ENCODE measurements around the gene AP3B2. TPM values are rescaled to one million over a fixed set of nuclear protein-coding genes. Genes with fewer than 3 reads are reported as not detected.
A peak's percentile ranks its signal among the peaks of the same experiment; 100 is the strongest.

AP3B2 gene
- total RNA-seq, 1 donor from 2014 or later, result not detected

DNA sequence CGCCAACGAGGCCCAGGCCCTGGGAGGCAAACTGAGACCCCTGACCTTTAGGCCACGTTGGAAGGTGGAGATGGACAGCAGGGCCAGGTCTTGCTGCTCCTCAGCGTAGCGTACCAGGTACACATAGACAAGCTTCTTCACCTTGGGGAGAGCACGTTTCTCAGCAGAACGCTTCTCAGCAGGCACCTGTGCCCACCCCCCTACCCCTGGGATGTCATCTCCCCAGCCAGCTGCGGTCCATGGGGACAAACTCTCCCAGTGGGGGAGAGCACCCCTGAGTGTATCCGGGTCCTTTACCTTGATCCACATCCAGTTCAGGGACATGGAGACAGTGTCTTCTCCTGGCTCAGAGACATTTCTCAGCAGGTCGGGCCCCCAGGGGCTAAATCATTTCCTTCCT lies 21.0 kb downstream of the AP3B2 start:
- H3K27ac Mint-ChIP-seq, result no peak overlapping the region
- intact Hi-C loops (cut with micrococcal nuclease), result no loop called here
- H3K4me1 Mint-ChIP-seq (ENCODE audit: low read depth), result no peaks in the 10 kb centered on the region
- no peaks in the 10 kb centered on the region for H3K36me3 Mint-ChIP-seq (ENCODE audit: low read depth)
- H3K27me3 Mint-ChIP-seq (ENCODE audit: low read depth), result peaks cover 5% of the 10 kb centered on the region
- no peak for DNase-seq (ENCODE audit: low spot score)
- H3K9me3 Mint-ChIP-seq, result no peaks in the 10 kb centered on the region
- H3K4me3 Mint-ChIP-seq (ENCODE audit: low read depth), result no peak overlapping the region

DNA sequence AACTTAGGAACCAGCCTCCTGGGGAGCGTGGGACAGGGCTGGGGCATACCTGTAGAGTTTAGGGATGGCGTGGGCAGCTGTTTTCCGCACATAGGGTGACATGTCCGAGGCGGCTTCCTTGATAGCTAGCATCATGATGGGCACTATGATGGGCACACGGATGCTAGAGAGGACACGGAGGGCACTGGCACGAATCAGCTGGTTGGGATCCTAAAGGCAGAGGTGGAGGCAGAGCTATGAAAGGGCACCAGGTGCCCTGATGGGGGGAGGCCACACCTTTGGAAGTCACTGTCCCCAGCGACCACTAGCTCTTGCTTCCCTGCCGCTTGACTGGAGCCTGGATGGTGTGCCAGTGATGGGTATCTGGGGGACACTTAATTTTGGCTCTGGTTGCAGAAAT lies 28.3 kb downstream of the AP3B2 start:
- Mint-ChIP-seq H3K27ac (no peak overlapping the region), H3K36me3 (ENCODE audit: low read depth) (no peaks in the 10 kb centered on the region), H3K4me1 (ENCODE audit: low read depth) (peaks cover 7% of the 10 kb centered on the region), H3K27me3 (ENCODE audit: low read depth) (peaks cover 28% of the 10 kb centered on the region), H3K9me3 (no peaks in the 10 kb centered on the region), H3K4me3 (ENCODE audit: low read depth) (peak overlapping the region; percentile 69)
- DNase-seq (ENCODE audit: low spot score), result no peak
- intact Hi-C loops (cut with micrococcal nuclease), result no loop called here

GRCh38 chr15:82680200-82681102 lies 29.2 kb downstream of the AP3B2 start:
- peak overlapping the region; percentile 69 for H3K4me3 Mint-ChIP-seq (ENCODE audit: low read depth)
- no peak overlapping the region for H3K27ac Mint-ChIP-seq
- H3K27me3 Mint-ChIP-seq (ENCODE audit: low read depth), result peaks cover 25% of the 10 kb centered on the region
- intact Hi-C loops (cut with micrococcal nuclease), result no loop called here
- peak; percentile 49 for DNase-seq (ENCODE audit: low spot score)
- peaks cover 7% of the 10 kb centered on the region for H3K4me1 Mint-ChIP-seq (ENCODE audit: low read depth)
- no peaks in the 10 kb centered on the region for H3K36me3 Mint-ChIP-seq (ENCODE audit: low read depth)
- no peaks in the 10 kb centered on the region for H3K9me3 Mint-ChIP-seq

DNA sequence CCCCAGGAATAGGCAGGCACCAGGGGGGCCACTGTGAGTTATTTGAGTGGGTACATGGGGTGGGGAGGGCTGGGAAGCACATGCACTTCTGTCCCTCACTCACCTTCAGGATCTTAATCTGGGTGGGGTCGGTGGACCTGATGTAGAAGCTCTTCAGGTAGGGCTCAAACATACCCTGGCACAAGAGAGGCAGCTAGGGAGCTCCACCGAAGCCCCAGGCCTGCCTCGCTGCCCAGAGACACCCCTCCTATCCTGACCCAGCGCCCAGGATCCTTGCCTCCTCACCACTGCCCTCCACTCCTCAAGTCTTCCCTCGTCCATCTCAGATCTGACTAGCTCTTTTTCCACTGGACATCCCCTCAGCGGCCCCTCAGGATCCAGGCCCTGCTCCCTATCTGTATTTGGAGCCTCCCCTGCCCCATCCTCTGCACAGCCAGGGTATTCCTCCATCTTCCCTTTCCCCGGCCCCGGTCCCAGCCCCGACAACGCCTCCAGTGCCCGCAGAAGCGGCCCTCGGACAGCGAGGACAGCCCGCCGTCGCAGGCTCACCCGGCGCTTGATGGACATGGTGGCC lies 30.0 kb downstream of the AP3B2 start:
- Mint-ChIP-seq H3K27ac (no peak overlapping the region), H3K4me3 (ENCODE audit: low read depth) (peak overlapping the region; percentile 67), H3K4me1 (ENCODE audit: low read depth) (peaks cover 7% of the 10 kb centered on the region), H3K36me3 (ENCODE audit: low read depth) (no peaks in the 10 kb centered on the region), H3K27me3 (ENCODE audit: low read depth) (peaks cover 27% of the 10 kb centered on the region), H3K9me3 (no peaks in the 10 kb centered on the region)
- no peak for DNase-seq (ENCODE audit: low spot score)
- intact Hi-C loops (cut with micrococcal nuclease), result no loop called here

DNA sequence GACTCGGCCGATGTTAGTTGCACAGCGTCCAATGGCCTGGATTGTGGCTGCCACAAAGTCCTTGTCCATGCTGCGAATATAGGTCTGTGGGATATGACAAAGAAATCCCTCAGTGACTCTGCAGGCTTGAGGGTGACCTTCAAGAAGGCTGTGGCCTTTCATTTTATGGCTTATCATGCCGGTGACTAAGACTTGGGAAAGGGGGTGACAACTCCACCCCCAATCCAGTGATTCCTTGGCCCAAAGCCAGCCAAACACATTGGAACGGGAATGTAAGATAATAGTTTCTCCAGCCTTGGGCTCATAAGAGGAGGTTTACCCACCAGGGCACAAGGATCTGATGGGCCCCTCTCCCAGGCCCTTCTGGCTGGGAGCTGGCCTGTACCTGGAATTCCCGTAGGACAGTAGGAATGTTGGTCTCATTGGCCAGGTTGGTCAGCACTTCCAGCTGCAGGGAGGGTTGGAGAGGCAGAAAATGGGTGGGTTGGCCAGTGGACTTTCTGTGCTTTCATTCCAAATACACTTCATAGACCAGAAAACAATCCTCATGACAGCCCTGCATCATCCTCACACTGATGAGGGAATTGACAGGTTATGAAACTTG lies 31.9 kb downstream of the AP3B2 start:
- DNase-seq (ENCODE audit: low spot score), result no peak
- Mint-ChIP-seq H3K4me1 (ENCODE audit: low read depth) (peaks cover 7% of the 10 kb centered on the region), H3K36me3 (ENCODE audit: low read depth) (no peaks in the 10 kb centered on the region), H3K4me3 (ENCODE audit: low read depth) (no peak overlapping the region), H3K9me3 (no peaks in the 10 kb centered on the region), H3K27ac (no peak overlapping the region), H3K27me3 (ENCODE audit: low read depth) (peaks cover 27% of the 10 kb centered on the region)
- intact Hi-C loops (cut with micrococcal nuclease), result no loop called here

DNA sequence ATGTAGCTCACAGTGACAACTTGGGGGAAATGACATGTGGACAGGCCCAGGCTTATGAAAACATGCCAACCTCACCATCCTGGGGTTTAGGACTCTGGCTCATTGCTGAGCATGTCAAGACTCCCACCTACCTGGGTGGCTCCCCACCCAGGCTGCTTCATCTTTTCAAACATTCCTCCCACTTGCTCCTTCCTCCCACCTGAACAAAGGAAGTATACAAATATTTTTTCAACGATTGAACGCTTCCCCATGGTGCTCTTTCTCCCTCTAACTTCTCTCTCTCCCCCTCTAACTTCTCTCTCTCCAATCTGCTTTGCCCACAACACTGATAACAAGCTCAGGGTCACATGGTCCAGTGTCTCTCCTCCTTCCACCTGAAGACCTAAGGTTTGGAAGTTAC lies 34.8 kb downstream of the AP3B2 start:
- Mint-ChIP-seq H3K4me3 (ENCODE audit: low read depth) (no peak overlapping the region), H3K4me1 (ENCODE audit: low read depth) (no peaks in the 10 kb centered on the region), H3K36me3 (ENCODE audit: low read depth) (no peaks in the 10 kb centered on the region), H3K27me3 (ENCODE audit: low read depth) (peaks cover 15% of the 10 kb centered on the region), H3K27ac (no peak overlapping the region), H3K9me3 (no peaks in the 10 kb centered on the region)
- no peak for DNase-seq (ENCODE audit: low spot score)
- intact Hi-C loops (cut with micrococcal nuclease), result no loop called here

GRCh38 chr15:82670699-82671098 lies 39.0 kb downstream of the AP3B2 start:
- Mint-ChIP-seq H3K9me3 (no peaks in the 10 kb centered on the region), H3K4me3 (ENCODE audit: low read depth) (no peak overlapping the region), H3K27me3 (ENCODE audit: low read depth) (peaks cover 3% of the 10 kb centered on the region), H3K4me1 (ENCODE audit: low read depth) (no peaks in the 10 kb centered on the region), H3K27ac (no peak overlapping the region), H3K36me3 (ENCODE audit: low read depth) (no peaks in the 10 kb centered on the region)
- DNase-seq (ENCODE audit: low spot score), result no peak
- intact Hi-C loops (cut with micrococcal nuclease), result no loop called here

DNA sequence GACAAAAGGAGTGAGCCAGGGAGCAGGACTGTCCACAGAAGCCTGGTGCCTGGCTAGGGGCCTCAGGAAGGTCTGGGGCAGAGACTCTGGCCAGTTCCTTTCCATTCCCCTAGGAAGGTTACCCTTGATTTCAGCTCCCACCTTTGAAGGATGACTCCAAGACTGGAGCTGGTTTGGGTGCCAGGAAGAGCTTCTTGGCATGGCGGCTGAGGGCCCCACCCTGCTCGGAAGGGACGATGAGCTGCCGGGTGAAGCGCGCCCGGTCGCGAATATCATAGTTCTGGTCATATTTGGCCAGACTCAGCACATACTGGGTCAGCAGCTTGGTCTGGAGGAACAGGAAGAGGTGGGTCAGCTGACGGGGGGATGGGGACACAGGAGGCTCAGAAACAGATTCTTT lies 43.1 kb downstream of the AP3B2 start:
- H3K27me3 Mint-ChIP-seq (ENCODE audit: low read depth), result no peaks in the 10 kb centered on the region
- H3K36me3 Mint-ChIP-seq (ENCODE audit: low read depth), result no peaks in the 10 kb centered on the region
- H3K4me3 Mint-ChIP-seq (ENCODE audit: low read depth), result no peak overlapping the region
- H3K4me1 Mint-ChIP-seq (ENCODE audit: low read depth), result no peaks in the 10 kb centered on the region
- H3K27ac Mint-ChIP-seq, result no peak overlapping the region
- intact Hi-C loops (cut with micrococcal nuclease), result no loop called here
- DNase-seq (ENCODE audit: low spot score), result no peak
- H3K9me3 Mint-ChIP-seq, result no peaks in the 10 kb centered on the region

DNA sequence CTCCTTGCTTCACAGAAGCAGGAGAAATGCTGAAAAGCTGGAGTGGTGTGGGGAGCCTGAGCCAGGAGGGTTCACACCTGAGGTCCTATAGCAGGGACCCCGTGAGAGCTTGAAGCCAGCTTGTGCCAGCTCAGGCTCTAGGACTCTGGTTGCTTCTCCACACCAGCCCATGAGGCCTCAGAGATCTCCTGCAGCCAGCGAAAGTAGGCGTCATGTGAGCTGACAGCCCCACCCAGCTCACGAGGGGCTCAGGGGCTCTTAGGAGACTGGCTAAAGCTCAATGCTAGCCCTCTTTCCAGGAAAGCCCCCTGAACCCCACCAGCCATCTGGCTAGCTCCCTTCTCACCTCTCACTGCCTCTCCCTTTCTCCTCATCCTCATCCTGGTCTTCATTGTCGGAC lies 45.7 kb downstream of the AP3B2 start:
- H3K27ac Mint-ChIP-seq, result no peak overlapping the region
- H3K4me1 Mint-ChIP-seq (ENCODE audit: low read depth), result no peaks in the 10 kb centered on the region
- H3K27me3 Mint-ChIP-seq (ENCODE audit: low read depth), result no peaks in the 10 kb centered on the region
- no peaks in the 10 kb centered on the region for H3K9me3 Mint-ChIP-seq
- H3K4me3 Mint-ChIP-seq (ENCODE audit: low read depth), result no peak overlapping the region
- intact Hi-C loops (cut with micrococcal nuclease), result no loop called here
- no peak for DNase-seq (ENCODE audit: low spot score)
- no peaks in the 10 kb centered on the region for H3K36me3 Mint-ChIP-seq (ENCODE audit: low read depth)

DNA sequence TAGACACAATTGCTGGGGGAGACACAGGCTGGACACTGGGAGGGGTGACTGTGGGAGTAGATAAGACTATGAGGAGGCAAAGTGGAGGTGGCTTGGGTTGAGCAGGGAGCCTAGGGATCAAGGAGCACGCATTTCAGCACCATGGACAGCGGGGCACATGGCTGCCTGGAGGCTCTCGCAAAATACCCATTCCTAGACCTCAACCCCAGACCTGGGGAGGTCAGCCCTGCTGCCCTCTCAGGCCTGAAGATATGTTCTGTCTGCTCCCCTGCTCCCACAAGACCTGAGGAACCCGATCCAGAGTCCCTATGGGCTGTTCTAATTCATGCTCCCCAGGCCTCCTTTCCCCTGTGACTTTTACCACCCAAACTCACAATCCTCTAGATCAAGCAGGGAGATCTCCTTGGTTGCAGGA lies 46.5 kb downstream of the AP3B2 start:
- Mint-ChIP-seq H3K9me3 (no peaks in the 10 kb centered on the region), H3K4me3 (ENCODE audit: low read depth) (no peak overlapping the region), H3K27ac (no peak overlapping the region), H3K27me3 (ENCODE audit: low read depth) (no peaks in the 10 kb centered on the region), H3K36me3 (ENCODE audit: low read depth) (no peaks in the 10 kb centered on the region), H3K4me1 (ENCODE audit: low read depth) (no peaks in the 10 kb centered on the region)
- DNase-seq (ENCODE audit: low spot score), result peak; percentile 48
- intact Hi-C loops (cut with micrococcal nuclease), result no loop called here

DNA sequence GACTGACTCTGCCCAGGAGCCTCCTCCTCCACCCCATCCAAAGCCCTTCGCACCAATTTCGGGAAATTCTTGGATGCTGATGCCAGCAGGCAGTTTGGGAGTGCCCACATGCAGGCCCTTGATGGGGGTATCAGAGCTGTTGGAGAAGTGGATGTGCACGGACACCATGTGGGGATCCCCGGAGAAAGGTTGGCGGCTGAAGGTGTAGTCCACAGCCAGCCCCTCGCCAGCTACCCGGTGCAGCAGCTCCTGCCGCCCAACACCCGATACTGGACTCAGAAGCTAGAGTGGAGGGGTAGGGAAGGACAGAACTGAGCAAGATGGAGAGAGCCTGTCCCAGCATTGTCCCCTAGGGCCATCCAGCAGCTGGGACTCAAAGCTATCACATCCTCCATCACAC lies 47.0 kb downstream of the AP3B2 start:
- H3K9me3 Mint-ChIP-seq, result no peaks in the 10 kb centered on the region
- no peaks in the 10 kb centered on the region for H3K27me3 Mint-ChIP-seq (ENCODE audit: low read depth)
- H3K36me3 Mint-ChIP-seq (ENCODE audit: low read depth), result no peaks in the 10 kb centered on the region
- no peaks in the 10 kb centered on the region for H3K4me1 Mint-ChIP-seq (ENCODE audit: low read depth)
- no peak for DNase-seq (ENCODE audit: low spot score)
- H3K27ac Mint-ChIP-seq, result no peak overlapping the region
- intact Hi-C loops (cut with micrococcal nuclease), result no loop called here
- H3K4me3 Mint-ChIP-seq (ENCODE audit: low read depth), result no peak overlapping the region

DNA sequence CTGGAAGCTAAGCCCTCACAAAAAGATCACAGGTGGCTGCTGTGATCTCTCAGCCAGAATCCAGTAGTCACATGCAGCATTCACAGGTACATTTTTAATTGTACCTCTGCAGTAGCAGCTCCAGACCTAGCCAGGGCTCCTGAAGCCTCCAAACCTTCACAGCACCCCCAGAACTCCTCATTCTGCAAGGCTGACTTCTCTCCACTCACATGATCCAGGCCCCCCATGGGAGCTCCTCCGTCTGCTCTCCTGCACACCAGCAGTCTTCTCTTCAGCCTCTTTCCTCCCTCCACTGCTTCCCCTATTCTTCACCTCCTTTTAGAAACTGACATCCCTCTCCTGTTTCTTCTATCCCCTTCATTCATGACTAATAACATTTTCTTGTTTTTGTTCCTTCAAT lies 49.3 kb downstream of the AP3B2 start:
- Mint-ChIP-seq H3K9me3 (no peaks in the 10 kb centered on the region), H3K36me3 (ENCODE audit: low read depth) (no peaks in the 10 kb centered on the region), H3K4me1 (ENCODE audit: low read depth) (no peaks in the 10 kb centered on the region), H3K27ac (no peak overlapping the region), H3K4me3 (ENCODE audit: low read depth) (no peak overlapping the region), H3K27me3 (ENCODE audit: low read depth) (peaks cover 3% of the 10 kb centered on the region)
- intact Hi-C loops (cut with micrococcal nuclease), result no loop called here
- DNase-seq (ENCODE audit: low spot score), result no peak

- intact Hi-C loops (cut with micrococcal nuclease), result no loop called here
- Mint-ChIP-seq H3K9me3 (no peaks in the 10 kb centered on the region), H3K27ac (no peak overlapping the region), H3K27me3 (ENCODE audit: low read depth) (peaks cover 14% of the 10 kb centered on the region), H3K4me1 (ENCODE audit: low read depth) (no peaks in the 10 kb centered on the region), H3K4me3 (ENCODE audit: low read depth) (no peak overlapping the region), H3K36me3 (ENCODE audit: low read depth) (no peaks in the 10 kb centered on the region)
- DNase-seq (ENCODE audit: low spot score), result no peak
These were observed 52.9 kb downstream of the AP3B2 start for GRCh38 chr15:82656641-82657266.

All from activated T-helper 2 cell treated with anti-CD3 and anti-CD28 coated beads, Interferon-gamma antibody, Interleukin-2, Interleukin-4, amounts not matched to agents 10 μg/mL and 5 μg/mL and 100 μg/mL, durations not matched to agents 14 hours and 24 hours and 36 hours (primary cell).